Stimulated activated CD8-positive, alpha-beta memory T cell treated with anti-CD3 and anti-CD28 coated beads, Interleukin-7, amount 100 ng/mL, for 48 hours (primary cell): ENCODE measurements around the gene MDC1.
"Not testable (repeated sequence)": the region's sequence is repeated elsewhere in the genome, so short reads cannot be mapped to it uniquely, and the experiment has no call there.

Experiments
- DNase-seq, 2 donors: peaks; one replicate each; pipeline ENCODE4 v3.0.0-alpha.2; 2020; ENCODE audit warnings: low read depth in 1 of 2; ENCODE audit errors: extremely low read depth in 1 of 2

MDC1 gene, protein sequence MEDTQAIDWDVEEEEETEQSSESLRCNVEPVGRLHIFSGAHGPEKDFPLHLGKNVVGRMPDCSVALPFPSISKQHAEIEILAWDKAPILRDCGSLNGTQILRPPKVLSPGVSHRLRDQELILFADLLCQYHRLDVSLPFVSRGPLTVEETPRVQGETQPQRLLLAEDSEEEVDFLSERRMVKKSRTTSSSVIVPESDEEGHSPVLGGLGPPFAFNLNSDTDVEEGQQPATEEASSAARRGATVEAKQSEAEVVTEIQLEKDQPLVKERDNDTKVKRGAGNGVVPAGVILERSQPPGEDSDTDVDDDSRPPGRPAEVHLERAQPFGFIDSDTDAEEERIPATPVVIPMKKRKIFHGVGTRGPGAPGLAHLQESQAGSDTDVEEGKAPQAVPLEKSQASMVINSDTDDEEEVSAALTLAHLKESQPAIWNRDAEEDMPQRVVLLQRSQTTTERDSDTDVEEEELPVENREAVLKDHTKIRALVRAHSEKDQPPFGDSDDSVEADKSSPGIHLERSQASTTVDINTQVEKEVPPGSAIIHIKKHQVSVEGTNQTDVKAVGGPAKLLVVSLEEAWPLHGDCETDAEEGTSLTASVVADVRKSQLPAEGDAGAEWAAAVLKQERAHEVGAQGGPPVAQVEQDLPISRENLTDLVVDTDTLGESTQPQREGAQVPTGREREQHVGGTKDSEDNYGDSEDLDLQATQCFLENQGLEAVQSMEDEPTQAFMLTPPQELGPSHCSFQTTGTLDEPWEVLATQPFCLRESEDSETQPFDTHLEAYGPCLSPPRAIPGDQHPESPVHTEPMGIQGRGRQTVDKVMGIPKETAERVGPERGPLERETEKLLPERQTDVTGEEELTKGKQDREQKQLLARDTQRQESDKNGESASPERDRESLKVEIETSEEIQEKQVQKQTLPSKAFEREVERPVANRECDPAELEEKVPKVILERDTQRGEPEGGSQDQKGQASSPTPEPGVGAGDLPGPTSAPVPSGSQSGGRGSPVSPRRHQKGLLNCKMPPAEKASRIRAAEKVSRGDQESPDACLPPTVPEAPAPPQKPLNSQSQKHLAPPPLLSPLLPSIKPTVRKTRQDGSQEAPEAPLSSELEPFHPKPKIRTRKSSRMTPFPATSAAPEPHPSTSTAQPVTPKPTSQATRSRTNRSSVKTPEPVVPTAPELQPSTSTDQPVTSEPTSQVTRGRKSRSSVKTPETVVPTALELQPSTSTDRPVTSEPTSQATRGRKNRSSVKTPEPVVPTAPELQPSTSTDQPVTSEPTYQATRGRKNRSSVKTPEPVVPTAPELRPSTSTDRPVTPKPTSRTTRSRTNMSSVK (N-terminal part only)

GRCh38 chr6:30717129-30717844 is at the start of gene MDC1:
TSS of gene MDC1 (minus strand) at chr6:30717281. CDS start at chr6:30715175, 2,106 bp downstream.
- peak; percentile 99 to 100 for DNase-seq

DNA sequence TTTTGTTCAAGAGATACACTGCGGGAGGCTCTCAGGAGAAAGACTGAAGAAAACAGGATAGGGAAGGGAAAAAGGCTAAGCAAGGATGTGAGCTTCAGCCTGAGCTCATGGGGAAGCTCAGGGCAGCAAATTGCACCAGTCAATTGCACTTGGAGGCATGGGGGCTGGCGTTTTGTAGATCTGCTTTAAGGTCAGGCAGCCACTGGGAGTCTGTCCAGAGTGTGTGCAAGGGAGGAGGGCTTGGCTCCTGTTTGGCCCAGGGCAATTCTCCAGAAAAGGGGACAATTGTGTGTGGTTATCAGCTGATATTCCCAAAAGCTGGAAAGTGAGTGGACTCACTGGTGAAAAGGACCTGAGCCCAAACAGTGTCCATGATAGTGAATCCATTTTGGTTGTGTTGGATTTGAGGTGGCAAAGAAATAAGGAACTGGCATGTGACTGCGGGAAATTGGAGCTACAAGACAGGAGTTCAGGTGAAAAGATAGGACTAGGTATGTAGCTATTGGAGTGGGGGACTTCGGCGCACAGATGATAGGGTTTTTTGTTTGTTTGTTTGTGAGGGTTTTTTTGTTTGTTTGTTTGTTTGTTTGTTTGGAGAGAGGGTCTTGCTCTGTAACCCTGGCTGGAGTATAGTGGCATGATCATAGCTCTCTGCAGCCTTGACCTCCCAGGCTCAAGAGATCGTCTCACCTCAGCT is 49.5 kb upstream of the MDC1 start:
- DNase-seq, result no peak

DNA sequence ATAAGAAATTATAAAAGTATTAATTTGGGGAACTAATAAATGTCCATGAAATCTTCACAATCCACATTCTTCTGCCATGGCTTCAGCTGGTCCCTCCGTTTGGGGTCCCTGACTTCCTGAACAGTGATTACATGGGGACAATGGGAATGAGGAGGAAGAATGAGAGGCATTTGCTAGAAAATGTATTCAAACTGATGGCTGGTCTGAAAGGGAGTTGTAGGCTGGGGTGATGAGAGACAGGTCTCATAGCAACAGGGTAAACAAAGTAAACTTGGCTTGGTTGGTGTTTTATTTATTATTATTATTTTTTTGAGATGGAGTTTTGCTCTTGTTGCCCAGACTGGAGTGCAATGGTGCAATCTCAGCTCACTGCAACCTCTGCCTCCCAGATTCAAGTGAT is 48.4 kb upstream of the MDC1 start:
- not testable (repeated sequence) for DNase-seq

DNA sequence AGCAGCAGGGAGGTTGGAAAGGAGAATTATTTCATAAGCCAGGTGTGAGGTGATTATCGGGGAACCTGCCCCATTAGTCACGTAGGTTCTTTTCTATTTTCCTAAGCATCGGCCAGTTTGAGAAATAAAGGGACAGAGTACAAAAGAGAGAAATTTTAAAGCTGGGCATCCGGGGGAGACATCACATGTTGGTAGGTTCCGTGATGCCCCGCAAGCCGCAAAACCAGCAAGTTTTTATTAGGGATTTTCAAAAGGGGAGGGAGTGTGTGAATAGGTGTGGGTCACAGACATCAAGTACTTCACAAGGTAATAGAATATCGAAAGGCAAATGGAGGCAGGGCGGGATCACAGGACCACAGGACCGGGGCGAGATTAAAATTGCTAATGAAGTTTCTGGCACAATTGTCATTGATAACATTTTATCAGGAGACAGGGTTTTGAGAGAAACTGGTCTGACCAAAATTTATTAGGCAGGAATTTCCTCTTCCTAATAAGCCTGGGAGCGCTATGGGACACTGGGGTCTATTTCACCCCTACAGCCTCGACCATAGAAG is 47.5 kb upstream of the MDC1 start:
- not testable (repeated sequence) for DNase-seq

GRCh38 chr6:30763618-30764489 is 46.8 kb upstream of the MDC1 start:
- DNase-seq, result no peak

DNA sequence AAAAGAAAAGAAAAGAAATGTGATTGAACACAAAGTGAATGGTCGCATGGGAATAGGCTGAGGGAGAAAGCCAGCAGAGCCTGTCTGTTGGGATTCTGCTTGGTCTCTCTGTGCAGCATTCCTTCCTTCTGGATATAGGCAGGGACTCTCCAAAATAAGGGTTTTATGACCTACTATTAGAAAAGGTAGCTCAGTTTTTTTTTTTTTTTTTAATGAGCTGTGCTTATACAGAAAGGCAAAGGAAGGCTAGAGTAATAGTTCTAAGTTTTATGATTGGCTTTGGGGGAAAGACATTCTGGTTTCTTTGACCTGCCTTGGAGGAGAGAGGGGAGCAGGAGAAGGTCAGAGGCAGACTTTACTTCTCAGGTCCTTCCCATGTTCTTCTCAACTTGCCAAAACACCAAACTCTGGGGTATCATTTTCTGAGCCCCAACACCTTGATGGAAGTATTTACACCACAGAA is 46.1 kb upstream of the MDC1 start:
- no peak for DNase-seq

GRCh38 chr6:30761791-30762429 is 44.8 kb upstream of the MDC1 start:
- DNase-seq, result no peak

DNA sequence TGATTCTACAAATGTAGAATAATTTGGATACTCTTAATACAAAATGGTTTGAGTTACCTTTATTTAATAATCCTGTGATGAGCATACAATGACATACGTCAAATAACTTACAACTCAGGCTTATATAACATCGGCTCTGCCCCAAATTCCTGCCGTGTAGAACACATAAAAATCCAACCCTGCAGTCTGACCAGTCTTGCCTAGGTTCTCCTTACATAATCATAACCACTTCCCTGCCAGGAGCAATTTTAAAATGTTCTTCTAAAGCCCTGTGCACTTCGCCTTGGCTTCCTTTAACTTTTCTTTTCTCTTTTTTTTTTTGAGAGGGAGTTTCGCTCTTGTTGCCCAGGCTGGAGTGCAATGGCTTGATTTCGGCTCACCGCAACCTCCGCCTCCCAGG is 43.5 kb upstream of the MDC1 start:
- DNase-seq, result no peak

GRCh38 chr6:30759575-30760239 is 42.6 kb upstream of the MDC1 start:
- no peak for DNase-seq

DNA sequence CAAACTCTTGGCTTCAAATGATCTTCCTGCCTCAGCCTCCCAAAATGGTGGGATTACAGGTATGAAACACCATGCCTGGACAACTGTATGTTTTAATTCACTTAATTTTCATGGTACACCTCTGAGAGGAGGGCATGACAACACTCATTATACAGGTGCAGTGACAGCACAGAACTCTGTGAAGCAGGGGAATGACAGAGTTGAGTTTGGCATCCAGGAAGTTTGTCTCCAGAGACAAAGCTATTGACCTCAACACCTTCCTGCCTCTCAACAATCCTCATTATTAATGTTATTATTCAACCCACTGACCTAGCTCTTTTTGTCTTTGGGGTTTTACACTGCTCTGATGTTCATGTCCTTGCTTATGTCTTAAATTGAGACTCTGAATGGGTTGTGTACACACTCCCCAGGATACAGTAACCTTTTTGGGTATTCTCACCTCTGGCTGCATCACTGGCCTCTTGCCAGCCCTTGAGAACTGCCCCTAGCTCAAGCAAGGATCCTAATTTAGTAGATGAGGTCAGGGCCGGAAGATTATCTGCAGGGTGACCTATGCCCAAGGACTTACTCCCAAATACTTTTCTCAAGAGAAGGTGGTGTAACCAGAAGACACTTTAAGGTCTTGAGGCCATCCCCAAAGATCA is 40.3 kb upstream of the MDC1 start:
- no peak for DNase-seq

- not testable (repeated sequence) for DNase-seq
Observed at GRCh38 chr6:30756405-30757003, 39.4 kb upstream of the MDC1 start.

DNA sequence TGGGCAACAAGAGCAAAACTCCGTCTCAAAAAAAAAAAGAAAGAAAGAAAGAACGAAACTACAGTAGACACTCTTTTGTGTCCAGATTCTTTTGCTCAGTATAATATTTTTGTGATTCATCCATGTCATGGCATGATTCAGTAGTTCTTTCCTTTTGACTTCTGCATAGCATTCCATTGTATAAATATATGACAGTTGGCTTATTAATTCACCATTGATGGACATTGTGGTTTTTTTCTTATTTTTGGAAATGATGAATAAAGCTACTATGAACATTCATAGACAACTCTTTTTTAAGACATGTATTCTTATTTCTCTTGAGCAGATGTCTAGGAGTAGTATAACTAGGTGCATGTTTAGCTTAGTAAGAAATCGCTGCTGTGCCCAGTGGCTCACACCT is 37.5 kb upstream of the MDC1 start:
- no peak for DNase-seq

GRCh38 chr6:30752157-30752927 is 35.3 kb upstream of the MDC1 start:
- DNase-seq, result no peak

DNA sequence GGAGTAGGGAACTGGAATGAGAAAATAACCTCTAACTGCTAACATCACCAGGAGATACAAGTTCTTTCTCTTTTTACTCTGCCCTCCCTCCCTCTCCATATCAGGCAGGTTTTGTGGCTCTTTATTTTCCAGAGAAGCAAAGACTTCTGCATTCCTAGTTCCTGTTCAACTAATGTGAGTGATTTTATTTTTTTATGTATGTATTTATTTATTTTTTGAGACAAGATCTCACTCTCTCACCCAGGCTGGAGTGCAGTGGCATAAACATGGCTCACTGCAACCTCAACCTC is 33.2 kb upstream of the MDC1 start:
- no peak for DNase-seq

DNA sequence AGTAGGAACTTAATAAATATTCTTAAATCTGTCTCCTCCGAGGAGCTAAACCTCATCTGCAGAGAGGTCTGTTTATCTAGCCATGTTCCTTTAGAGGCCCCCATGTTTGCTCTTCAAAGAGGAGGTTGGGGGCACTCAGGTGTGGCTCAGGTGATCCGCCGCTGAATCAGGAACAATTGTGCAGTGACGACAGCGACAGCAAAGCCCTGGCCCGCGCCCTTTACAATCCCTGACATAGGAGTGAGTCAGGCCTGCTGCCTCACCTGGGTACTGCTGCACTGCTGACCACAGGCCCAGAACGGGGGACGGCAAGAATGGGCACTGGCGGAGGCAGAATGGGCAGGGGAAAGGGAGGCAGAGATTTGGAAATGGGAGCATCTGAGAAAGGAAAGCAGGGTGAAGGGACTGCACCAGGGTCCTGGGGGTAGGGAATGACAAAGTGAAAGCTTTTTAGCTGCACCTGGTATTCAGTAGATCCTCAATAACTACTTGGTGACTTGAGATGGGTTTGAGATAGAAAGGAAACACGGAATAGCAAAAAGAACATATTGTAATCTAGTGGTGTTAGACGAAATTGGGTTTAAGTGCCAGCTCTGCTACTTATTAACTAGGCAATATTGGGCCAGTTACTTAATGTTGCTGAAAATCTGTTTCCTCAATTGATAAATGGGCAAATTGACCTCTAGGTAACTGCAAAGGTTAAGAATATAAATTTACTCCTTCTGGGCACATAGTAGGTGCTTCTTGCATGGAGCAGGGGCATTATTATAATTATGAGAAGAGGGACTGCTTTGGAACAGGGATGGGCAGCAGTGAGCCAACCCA is 32.7 kb upstream of the MDC1 start:
- no peak for DNase-seq
